ENCODE results near the gene PDCD7.

PDCD7 gene

DNA sequence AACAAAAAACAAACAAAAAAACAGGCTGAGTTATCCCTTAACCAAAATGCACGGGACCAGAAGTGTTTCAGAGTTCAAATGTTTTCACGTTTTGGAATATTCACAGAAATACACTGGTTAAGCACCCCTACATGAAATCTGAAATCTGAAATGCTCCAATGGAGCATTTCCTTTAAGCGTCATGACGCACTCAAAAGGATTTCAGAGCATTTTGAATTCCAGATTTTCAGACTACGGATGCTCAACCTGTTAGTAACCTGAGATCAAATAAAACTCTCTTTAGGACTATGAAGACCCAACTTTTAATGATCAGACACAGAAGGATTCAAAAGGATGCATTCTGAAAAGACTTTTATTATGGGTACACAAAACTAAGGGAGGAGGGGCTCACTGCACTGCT is 41.9 kb upstream of the PDCD7 start:
- H3K4me3 ChIP-seq (ENCODE audit: control insufficient read depth, low read depth, low read length): no peak overlapping the region
- no peak for TF ChIP-seq CTCF (conservative IDR thresholded peaks at IDR 0.05; ENCODE audit: control insufficient read depth, insufficient read depth, low read depth, low read length)
- DNase-seq (ENCODE audit: low read depth): no peak

DNA sequence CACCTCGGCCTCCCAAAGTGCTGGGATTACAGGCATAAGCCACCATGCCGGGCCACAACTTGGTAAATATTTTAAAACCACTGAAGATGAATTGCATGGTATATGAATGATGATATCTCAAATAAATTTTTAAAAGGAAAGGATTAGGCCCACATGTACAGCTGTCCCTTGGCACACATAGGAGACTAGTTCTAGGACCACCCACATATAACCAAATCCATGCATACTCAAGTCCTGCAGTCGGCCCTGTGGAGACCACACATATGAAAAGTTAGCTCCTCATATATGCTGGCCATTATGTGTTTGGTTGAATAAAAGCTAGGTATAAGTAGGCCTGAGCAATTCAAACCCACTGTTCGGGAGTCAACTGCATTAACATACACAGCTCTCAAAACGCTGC is 40.9 kb upstream of the PDCD7 start:
- no peak for DNase-seq (ENCODE audit: low read depth)
- TF ChIP-seq CTCF (conservative IDR thresholded peaks at IDR 0.05; ENCODE audit: control insufficient read depth, insufficient read depth, low read depth, low read length): no peak
- H3K4me3 ChIP-seq (ENCODE audit: control insufficient read depth, low read depth, low read length): no peak overlapping the region

DNA sequence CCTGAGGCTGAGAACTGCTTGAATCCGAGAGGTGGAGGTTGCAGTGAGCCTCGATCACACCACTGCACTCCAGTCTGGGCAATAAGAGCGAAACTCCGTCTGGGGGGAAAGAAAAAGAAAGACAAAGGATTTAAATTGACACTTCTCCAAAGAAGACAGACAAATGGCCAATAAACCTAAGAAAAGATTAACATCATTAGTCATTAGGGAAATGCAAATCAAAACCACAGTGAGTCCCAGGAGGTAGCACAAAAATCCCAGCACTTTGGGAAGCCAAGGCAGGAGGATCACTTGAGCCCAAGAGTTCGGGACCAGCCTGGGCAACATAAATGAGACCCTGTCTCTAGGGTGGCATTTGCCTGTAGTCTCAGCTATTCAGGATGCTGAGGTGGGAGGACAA is 38.9 kb upstream of the PDCD7 start:
- DNase-seq (ENCODE audit: low read depth): no peak
- no peak for TF ChIP-seq CTCF (conservative IDR thresholded peaks at IDR 0.05; ENCODE audit: control insufficient read depth, insufficient read depth, low read depth, low read length)
- no peak overlapping the region for H3K4me3 ChIP-seq (ENCODE audit: control insufficient read depth, low read depth, low read length)

- DNase-seq (ENCODE audit: low read depth): no peak
- H3K4me3 ChIP-seq (ENCODE audit: control insufficient read depth, low read depth, low read length): no peak overlapping the region
- TF ChIP-seq CTCF (conservative IDR thresholded peaks at IDR 0.05; ENCODE audit: control insufficient read depth, insufficient read depth, low read depth, low read length): no peak
These were observed 37.8 kb upstream of the PDCD7 start for GRCh38 chr15:65171428-65171827.

DNA sequence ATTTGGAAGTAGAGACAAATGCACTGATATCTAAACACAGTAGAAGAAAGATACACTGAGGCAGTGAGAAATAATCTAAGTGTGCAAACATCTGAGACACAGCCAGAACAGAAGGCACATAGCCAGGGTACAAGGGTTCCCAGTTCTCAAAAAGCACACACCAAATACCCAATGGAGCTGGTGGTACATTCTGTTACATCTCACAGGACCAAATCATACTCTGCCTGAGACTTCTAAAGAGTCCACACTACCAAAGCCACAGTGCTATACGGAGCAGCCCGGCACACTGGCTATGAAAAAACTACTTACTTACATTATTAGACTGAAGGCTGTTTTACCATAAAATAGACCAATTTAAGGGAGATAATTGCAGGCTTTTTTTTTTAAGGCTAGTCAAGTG is 32.3 kb upstream of the PDCD7 start:
- TF ChIP-seq CTCF (conservative IDR thresholded peaks at IDR 0.05; ENCODE audit: control insufficient read depth, insufficient read depth, low read depth, low read length): no peak
- no peak overlapping the region for H3K4me3 ChIP-seq (ENCODE audit: control insufficient read depth, low read depth, low read length)
- DNase-seq (ENCODE audit: low read depth): no peak

GRCh38 chr15:65164139-65164538 is 30.5 kb upstream of the PDCD7 start:
- no peak overlapping the region for H3K4me3 ChIP-seq (ENCODE audit: control insufficient read depth, low read depth, low read length)
- TF ChIP-seq CTCF (conservative IDR thresholded peaks at IDR 0.05; ENCODE audit: control insufficient read depth, insufficient read depth, low read depth, low read length): no peak

DNA sequence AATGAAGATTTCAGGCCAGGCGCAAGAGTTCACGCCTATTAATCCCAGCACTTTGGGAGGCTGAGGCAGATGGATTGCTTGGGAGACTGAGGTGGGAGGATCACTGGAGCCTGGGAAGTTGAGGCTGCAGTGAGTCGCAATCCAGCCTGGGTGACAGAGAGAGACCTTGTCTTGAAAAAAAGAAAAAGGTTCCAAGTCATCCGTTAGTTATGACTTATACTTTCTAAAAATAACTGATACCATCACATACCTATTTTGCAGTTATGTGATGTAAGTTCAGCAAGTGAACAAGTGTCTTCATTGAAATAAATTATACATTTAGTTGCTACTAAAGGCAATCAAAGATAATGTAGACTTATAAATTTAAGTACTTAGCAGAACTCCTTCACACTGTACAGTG is 29.4 kb upstream of the PDCD7 start:
- TF ChIP-seq CTCF (conservative IDR thresholded peaks at IDR 0.05; ENCODE audit: control insufficient read depth, insufficient read depth, low read depth, low read length): no peak
- DNase-seq (ENCODE audit: low read depth): no peak
- no peak overlapping the region for H3K4me3 ChIP-seq (ENCODE audit: control insufficient read depth, low read depth, low read length)

More at GRCh38 chr15:65164139-65164538, 30.5 kb upstream of the PDCD7 start:
- DNase-seq (ENCODE audit: low read depth): no peak
